HepG2 (cell line): ENCODE measurements around the gene SH3D19. TPM values are rescaled to one million over a fixed set of nuclear protein-coding genes. Genes with fewer than 3 reads are reported as not detected.

Source experiments
- CEBPB ChIP-seq: IDR thresholded peaks from 2 replicates; pipeline ENCODE4 v1.6.1; 2011; ENCODE audit warnings: low read depth, low read length, improper control_type of control experiment, borderline replicate concordance
- FIP1L1 ChIP-seq: fragments of 200-400 bp; formaldehyde crosslinking; IDR thresholded peaks from 2 replicates; pipeline ENCODE4 v1.6.1; 2018; ENCODE audit warnings: low read depth, mild to moderate bottlenecking, low read length, moderate library complexity, borderline replicate concordance; ENCODE audit not compliant: insufficient read depth
- MXI1 ChIP-seq: IDR thresholded peaks from 3 replicates; pipeline ENCODE4 v1.6.1; 2012; ENCODE audit warnings: low read depth, low read length, inconsistent platforms, borderline replicate concordance
- PHF5A ChIP-seq: IDR thresholded peaks from one replicate; pipeline ENCODE4 v1.6.1; 2018; ENCODE audit warnings: low read depth, missing genetic modification reagents; ENCODE audit not compliant: unreplicated experiment
- ZNF841 ChIP-seq: sonication (generic); formaldehyde crosslinking; IDR thresholded peaks from 2 replicates; pipeline ENCODE4 v1.8.1; 2023; ENCODE audit warnings: missing genetic modification reagents, borderline replicate concordance
- polyA plus RNA-seq, 8 experiments: library from polyadenylated mRNA; depleted of rRNA in 3 of 8; stranded (reverse) in 7 of 8; unstranded in 1 of 8; fragments of >200 nt; fragmentation: Illumina TruSeq in 4 of 8; extraction: Trizol in 4 of 8; gene quantifications; 2 replicates each; pipeline versions ENCODE4 v1.2.1 to v1.2.3, GENCODE V29; 2011 to 2016; ENCODE audit warnings: low read depth in 4 of 8, missing spikeins in 1 of 8, mixed read lengths in 1 of 8; ENCODE audit not compliant: insufficient read depth in 1 of 8
- total RNA-seq, 5 experiments: library from RNA; depleted of rRNA; stranded (reverse); fragments of >200 nt; fragmentation: Illumina TruSeq; extraction: Trizol; gene quantifications; 2 replicates each; pipeline ENCODE4 v1.2.3, GENCODE V29; 2016; ENCODE audit warnings: low read depth in 1 of 5
- TF ChIP-seq, protein P1 (sequence below): sonication (generic); formaldehyde crosslinking; IDR thresholded peaks from 2 replicates; pipeline ENCODE4 v1.4.0; 2020; ENCODE audit warnings: mild to moderate bottlenecking, missing genetic modification reagents
- TF ChIP-seq, protein P2 (sequence below): sonication (generic); formaldehyde crosslinking; IDR thresholded peaks from 2 replicates; pipeline ENCODE4 v1.5.1; 2020; ENCODE audit warnings: missing genetic modification reagents, mild to moderate bottlenecking, borderline replicate concordance

SH3D19 gene
- total and polyA plus RNA-seq, 2 of the 13 experiments (the other 11 are each of a cell fraction or from before 2014, with no cell fraction given): 31.2 to 38.0 TPM

DNA sequence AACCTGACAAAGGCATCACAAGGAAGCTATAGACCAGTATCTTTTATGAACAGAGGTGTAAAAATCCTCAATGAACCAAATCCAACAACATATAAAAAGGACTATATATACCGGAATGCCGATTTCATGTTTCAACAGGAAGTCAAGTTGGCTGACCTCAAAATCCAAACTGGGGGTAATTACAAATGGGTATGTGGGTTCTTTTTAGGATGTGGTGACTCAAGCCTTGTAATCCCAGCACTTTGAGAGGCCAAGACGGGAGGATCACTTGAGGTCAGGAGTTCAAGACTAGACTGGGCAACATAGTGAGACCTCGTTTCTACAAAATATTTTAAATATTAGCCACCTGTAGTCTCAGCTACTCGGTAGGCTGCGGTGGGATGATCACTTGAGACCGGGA lies 38.0 kb downstream of the SH3D19 start (continued):
- TF ChIP-seq, protein P1, sequence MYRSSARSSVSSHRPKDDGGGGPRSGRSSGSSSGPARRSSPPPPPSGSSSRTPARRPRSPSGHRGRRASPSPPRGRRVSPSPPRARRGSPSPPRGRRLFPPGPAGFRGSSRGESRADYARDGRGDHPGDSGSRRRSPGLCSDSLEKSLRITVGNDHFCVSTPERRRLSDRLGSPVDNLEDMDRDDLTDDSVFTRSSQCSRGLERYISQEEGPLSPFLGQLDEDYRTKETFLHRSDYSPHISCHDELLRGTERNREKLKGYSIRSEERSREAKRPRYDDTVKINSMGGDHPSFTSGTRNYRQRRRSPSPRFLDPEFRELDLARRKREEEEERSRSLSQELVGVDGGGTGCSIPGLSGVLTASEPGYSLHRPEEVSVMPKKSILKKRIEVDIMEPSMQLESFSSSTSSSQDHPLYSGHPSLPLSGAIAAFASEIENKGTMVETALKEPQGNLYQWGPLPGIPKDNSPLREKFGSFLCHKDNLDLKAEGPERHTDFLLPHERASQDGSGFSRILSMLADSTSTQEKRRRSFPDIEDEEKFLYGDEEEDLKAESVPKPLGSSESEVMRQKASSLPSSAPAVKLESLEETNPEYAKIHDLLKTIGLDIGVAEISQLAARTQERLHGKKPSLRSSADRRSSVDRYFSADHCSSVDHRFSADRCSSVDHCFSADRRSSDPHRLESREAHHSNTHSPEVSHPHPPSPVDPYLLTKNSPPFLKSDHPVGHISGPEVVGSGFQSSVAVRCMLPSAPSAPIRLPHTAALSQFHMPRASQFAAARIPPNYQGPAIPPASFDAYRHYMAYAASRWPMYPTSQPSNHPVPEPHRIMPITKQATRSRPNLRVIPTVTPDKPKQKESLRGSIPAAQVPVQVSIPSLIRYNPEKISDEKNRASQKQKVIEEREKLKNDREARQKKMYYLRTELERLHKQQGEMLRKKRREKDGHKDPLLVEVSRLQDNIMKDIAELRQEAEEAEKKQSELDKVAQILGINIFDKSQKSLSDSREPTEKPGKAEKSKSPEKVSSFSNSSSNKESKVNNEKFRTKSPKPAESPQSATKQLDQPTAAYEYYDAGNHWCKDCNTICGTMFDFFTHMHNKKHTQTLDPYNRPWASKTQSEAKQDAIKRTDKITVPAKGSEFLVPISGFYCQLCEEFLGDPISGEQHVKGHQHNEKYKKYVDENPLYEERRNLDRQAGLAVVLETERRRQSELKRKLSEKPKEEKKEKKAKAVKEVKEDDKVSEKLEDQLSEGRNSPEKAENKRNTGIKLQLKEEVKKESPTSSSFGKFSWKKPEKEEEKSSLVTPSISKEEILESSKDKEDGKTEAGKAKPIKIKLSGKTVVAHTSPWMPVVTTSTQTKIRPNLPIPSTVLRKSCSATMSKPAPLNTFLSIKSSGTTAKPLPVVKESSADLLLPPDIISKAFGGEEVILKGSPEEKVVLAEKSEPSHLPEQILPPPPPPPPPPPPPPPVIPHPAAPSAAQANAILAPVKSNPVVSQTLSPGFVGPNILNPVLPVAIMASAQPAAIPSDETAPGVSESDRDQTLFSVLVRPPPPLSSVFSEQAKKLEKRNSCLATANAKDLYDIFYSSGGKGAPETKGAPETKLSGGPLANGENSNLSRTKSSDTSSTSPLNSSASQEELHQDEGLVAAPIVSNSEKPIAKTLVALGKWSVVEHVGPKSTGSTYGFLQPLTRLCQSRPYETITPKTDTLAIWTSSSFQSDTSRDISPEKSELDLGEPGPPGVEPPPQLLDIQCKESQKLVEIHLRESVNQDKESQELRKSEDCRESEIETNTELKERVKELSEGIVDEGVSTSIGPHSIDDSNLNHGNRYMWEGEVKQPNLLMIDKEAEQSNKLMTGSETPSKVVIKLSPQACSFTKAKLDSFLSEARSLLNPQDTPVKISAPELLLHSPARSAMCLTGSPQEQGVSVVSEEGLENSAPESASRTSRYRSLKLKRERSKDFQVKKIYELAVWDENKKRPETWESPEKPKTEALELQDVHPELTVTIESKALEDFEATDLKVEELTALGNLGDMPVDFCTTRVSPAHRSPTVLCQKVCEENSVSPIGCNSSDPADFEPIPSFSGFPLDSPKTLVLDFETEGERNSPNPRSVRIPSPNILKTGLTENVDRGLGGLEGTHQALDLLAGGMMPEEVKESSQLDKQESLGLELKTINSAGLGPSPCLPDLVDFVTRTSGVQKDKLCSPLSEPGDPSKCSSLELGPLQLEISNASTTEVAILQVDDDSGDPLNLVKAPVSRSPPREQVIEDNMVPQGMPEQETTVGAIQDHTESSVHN: no peak
- TF ChIP-seq, protein P2, sequence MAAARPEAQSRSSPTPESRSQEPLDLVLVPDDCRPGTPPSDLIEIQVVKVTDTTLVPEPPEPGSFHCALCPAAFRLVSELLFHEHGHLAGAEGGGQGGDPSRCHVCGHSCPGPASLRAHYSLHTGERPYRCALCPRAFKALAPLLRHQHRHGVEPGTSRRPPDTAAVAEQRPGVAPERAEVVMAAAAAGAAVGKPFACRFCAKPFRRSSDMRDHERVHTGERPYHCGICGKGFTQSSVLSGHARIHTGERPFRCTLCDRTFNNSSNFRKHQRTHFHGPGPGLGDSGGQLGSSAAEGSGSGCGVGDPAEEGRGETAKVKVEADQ (CRISPR knock-in tag): no peak
- no peak for TF ChIP-seq FIP1L1
- no peak for TF ChIP-seq CEBPB
- no peak for TF ChIP-seq PHF5A
- no peak for TF ChIP-seq ZNF841 (CRISPR knock-in tag)
- no peak for TF ChIP-seq MXI1
- TF ChIP-seq, all 625 proteins: peak for 0
